Mesenchymal stem cell (in vitro differentiated cells and primary cell): ENCODE data around the gene CES1.

Experiments used
- DNase-seq: peaks from one replicate; pipeline ENCODE4 v3.0.0-alpha.2; 2013
- H2AFZ ChIP-seq: one replicate; pipeline ENCODE4 v1.6.1; 2013; ENCODE audit warnings: low read depth, mild to moderate bottlenecking, control low read depth, inconsistent platforms, low read length, moderate library complexity
- H2AK5ac ChIP-seq: 2 replicates; pipeline ENCODE4 v1.6.1; 2013; ENCODE audit warnings: low read length, moderate library complexity, mild to moderate bottlenecking, inconsistent platforms; ENCODE audit not compliant: severe bottlenecking
- H2BK120ac ChIP-seq: one replicate; pipeline ENCODE4 v1.6.1; 2013; ENCODE audit warnings: low read depth, mild to moderate bottlenecking, inconsistent platforms, low read length, moderate library complexity
- H2BK12ac ChIP-seq, 2 experiments: one replicate each; pipeline ENCODE4 v1.6.1; 2013; ENCODE audit warnings: inconsistent platforms in 2 of 2, low read length in 2 of 2, mild to moderate bottlenecking in 2 of 2, moderate library complexity in 2 of 2, control low read depth in 1 of 2
- H2BK15ac ChIP-seq: one replicate; pipeline ENCODE4 v1.6.1; 2013; ENCODE audit warnings: mild to moderate bottlenecking, low read depth, inconsistent platforms; ENCODE audit not compliant: poor library complexity, severe bottlenecking
- H2BK5ac ChIP-seq: 2 replicates; pipeline ENCODE4 v1.6.1; 2013; ENCODE audit warnings: low read depth, mild to moderate bottlenecking, low read length, control low read depth, inconsistent platforms; ENCODE audit not compliant: poor library complexity, severe bottlenecking
- H3K14ac ChIP-seq, 2 experiments: one replicate each; pipeline ENCODE4 v1.6.1; 2013; ENCODE audit warnings: inconsistent platforms in 2 of 2, low read length in 2 of 2, control low read depth in 1 of 2, mild to moderate bottlenecking in 1 of 2, moderate library complexity in 1 of 2
- H3K18ac ChIP-seq, 2 experiments: one replicate each; pipeline ENCODE4 v1.6.1; 2013; ENCODE audit warnings: inconsistent platforms in 2 of 2, low read length in 2 of 2, control low read depth in 1 of 2, low read depth in 1 of 2, mild to moderate bottlenecking in 1 of 2
- H3K23ac ChIP-seq, 2 experiments: one replicate each; pipeline ENCODE4 v1.6.1; 2013; ENCODE audit warnings: inconsistent platforms in 2 of 2, low read length in 2 of 2, mild to moderate bottlenecking in 2 of 2, moderate library complexity in 2 of 2, control low read depth in 1 of 2
- H3K27ac ChIP-seq: 2 replicates; pipeline ENCODE4 v1.5.1; 2013; ENCODE audit warnings: mild to moderate bottlenecking, moderate library complexity, low read length, control low read depth, inconsistent platforms; ENCODE audit not compliant: poor library complexity, severe bottlenecking
- H3K27me3 ChIP-seq, 2 experiments: 2 replicates each; pipeline versions ENCODE4 v1.6.1 to v1.7.0; 2013; ENCODE audit warnings: low read length in 2 of 2, mild to moderate bottlenecking in 2 of 2, moderate library complexity in 2 of 2, control low read depth in 1 of 2, inconsistent platforms in 1 of 2; ENCODE audit not compliant: control insufficient read depth in 1 of 2, insufficient read depth in 1 of 2
- H3K36me3 ChIP-seq, 2 experiments: 2 replicates each; pipeline versions ENCODE4 v1.6.1 to v1.7.0; 2013; ENCODE audit warnings: low read length in 2 of 2, control low read depth in 1 of 2, inconsistent platforms in 1 of 2, low read depth in 1 of 2, mild to moderate bottlenecking in 1 of 2; ENCODE audit not compliant: insufficient read depth in 2 of 2, control insufficient read depth in 1 of 2
- H3K4ac ChIP-seq, 2 experiments: one replicate each; pipeline ENCODE4 v1.6.1; 2013; ENCODE audit warnings: inconsistent platforms in 2 of 2, low read length in 2 of 2, mild to moderate bottlenecking in 2 of 2, moderate library complexity in 2 of 2, control low read depth in 1 of 2, low read depth in 1 of 2
- H3K4me1 ChIP-seq: 2 replicates; pipeline ENCODE4 v1.6.1; 2013; ENCODE audit warnings: low read depth, low read length, control low read depth; ENCODE audit not compliant: control insufficient read depth, insufficient read depth
- H3K4me2 ChIP-seq: 2 replicates; pipeline ENCODE4 v1.6.1; 2013; ENCODE audit warnings: low read length, mild to moderate bottlenecking, inconsistent platforms; ENCODE audit not compliant: poor library complexity, severe bottlenecking
- H3K4me3 ChIP-seq, 2 experiments: 2 replicates each; pipeline versions ENCODE4 v1.5.1 to v1.7.0; 2013; ENCODE audit warnings: low read length in 2 of 2, mild to moderate bottlenecking in 2 of 2, control low read depth in 1 of 2, low read depth in 1 of 2; ENCODE audit not compliant: insufficient read depth in 1 of 2
- H3K79me1 ChIP-seq: replicated peaks from 2 replicates; pipeline ENCODE4 v1.6.1; 2013; ENCODE audit warnings: mild to moderate bottlenecking, control low read depth, low read length, inconsistent platforms; ENCODE audit not compliant: poor library complexity, severe bottlenecking
- H3K9ac ChIP-seq: 2 replicates; pipeline ENCODE4 v1.7.0; 2013; ENCODE audit warnings: mild to moderate bottlenecking, low read length, moderate library complexity
- H3K9me3 ChIP-seq: 2 replicates; pipeline ENCODE4 v1.7.0; 2013; ENCODE audit warnings: mild to moderate bottlenecking, low read length; ENCODE audit not compliant: control insufficient read depth
- H4K8ac ChIP-seq: one replicate; pipeline ENCODE4 v1.6.1; 2013; ENCODE audit warnings: inconsistent platforms, mild to moderate bottlenecking, low read length, moderate library complexity
- H4K91ac ChIP-seq: one replicate; pipeline ENCODE4 v1.6.1; 2013; ENCODE audit warnings: mild to moderate bottlenecking, low read length, inconsistent platforms
- WGBS: methylation state at CpG from one replicate; pipeline ENCODE4 v1.1.7; 2013; ENCODE audit warnings: mixed read lengths; 5-methylcytosine and 5-hydroxymethylcytosine counted together

CES1 gene

GRCh38 chr16:55872130-55872529 is 39.2 kb upstream of the CES1 start:
- DNase-seq: no peak
- Histone ChIP-seq H3K23ac (no peak overlapping the region), H3K4me2 (no peak overlapping the region), H4K8ac (no peak overlapping the region), H3K4me1 (no peaks in the 10 kb centered on the region), H2BK12ac (no peak overlapping the region), H3K14ac (no peak overlapping the region), H3K9ac (no peak overlapping the region), H2BK120ac (no peak overlapping the region), H3K79me1 (no peaks in the 10 kb centered on the region), H2AFZ (no peak overlapping the region), H3K9me3 (no peaks in the 10 kb centered on the region), H4K91ac (no peak overlapping the region), H3K18ac (no peak overlapping the region), H3K27ac (no peak overlapping the region), H2BK15ac (no peak overlapping the region), H3K36me3 (no peaks in the 10 kb centered on the region), H2AK5ac (no peak overlapping the region), H2BK5ac (no peak overlapping the region), H3K27me3 (peaks cover 0 to 24% of the 10 kb centered on the region in 2 experiments), H3K4ac (no peak overlapping the region), H3K4me3 (no peak overlapping the region)
- 74% methylated on average over 7 of the region's 7 CpGs for WGBS

- Histone ChIP-seq H4K8ac (no peak overlapping the region), H2AFZ (no peak overlapping the region), H3K18ac (no peak overlapping the region), H2AK5ac (no peak overlapping the region), H3K27ac (no peak overlapping the region), H3K27me3 (peaks cover 0 to 27% of the 10 kb centered on the region in 2 experiments), H2BK15ac (no peak overlapping the region), H2BK12ac (no peak overlapping the region), H3K9me3 (no peaks in the 10 kb centered on the region), H3K14ac (no peak overlapping the region), H3K23ac (no peak overlapping the region), H2BK5ac (no peak overlapping the region), H3K4me1 (no peaks in the 10 kb centered on the region), H3K36me3 (no peaks in the 10 kb centered on the region), H3K4me3 (no peak overlapping the region), H3K4me2 (no peak overlapping the region), H3K4ac (no peak overlapping the region), H4K91ac (no peak overlapping the region), H3K79me1 (no peaks in the 10 kb centered on the region), H3K9ac (no peak overlapping the region), H2BK120ac (no peak overlapping the region)
- 86% methylated on average over 7 of the region's 10 CpGs for whole genome bisulfite sequencing
- DNase-seq: no peak
These were observed 38.6 kb upstream of the CES1 start for GRCh38 chr16:55871411-55872038.

GRCh38 chr16:55868980-55869379 is 36.1 kb upstream of the CES1 start:
- Histone ChIP-seq H3K14ac (no peak overlapping the region), H3K36me3 (no peaks in the 10 kb centered on the region), H3K27ac (no peak overlapping the region), H3K23ac (no peak overlapping the region), H2BK15ac (no peak overlapping the region), H3K4me2 (no peak overlapping the region), H2BK5ac (no peak overlapping the region), H3K79me1 (no peaks in the 10 kb centered on the region), H3K9me3 (no peaks in the 10 kb centered on the region), H3K27me3 (peaks cover 0 to 27% of the 10 kb centered on the region in 2 experiments), H2BK12ac (no peak overlapping the region), H4K8ac (no peak overlapping the region), H3K9ac (no peak overlapping the region), H3K4me1 (no peaks in the 10 kb centered on the region), H2AFZ (no peak overlapping the region), H2AK5ac (no peak overlapping the region), H2BK120ac (no peak overlapping the region), H4K91ac (no peak overlapping the region), H3K4me3 (no peak overlapping the region), H3K18ac (no peak overlapping the region), H3K4ac (no peak overlapping the region)
- DNase-seq: no peak
- WGBS: 72% methylated on average over 7 of the region's 7 CpGs

GRCh38 chr16:55868137-55868536 is 35.2 kb upstream of the CES1 start:
- Histone ChIP-seq H2BK120ac (no peak overlapping the region), H3K36me3 (no peaks in the 10 kb centered on the region), H3K4me1 (no peaks in the 10 kb centered on the region), H3K27me3 (peaks cover 0 to 29% of the 10 kb centered on the region in 2 experiments), H3K18ac (no peak overlapping the region), H3K4ac (no peak overlapping the region), H4K91ac (no peak overlapping the region), H3K4me3 (no peak overlapping the region), H4K8ac (no peak overlapping the region), H2BK5ac (no peak overlapping the region), H2AFZ (no peak overlapping the region), H3K79me1 (no peaks in the 10 kb centered on the region), H3K4me2 (no peak overlapping the region), H3K9me3 (no peaks in the 10 kb centered on the region), H3K23ac (no peak overlapping the region), H3K27ac (no peak overlapping the region), H2BK15ac (no peak overlapping the region), H2AK5ac (no peak overlapping the region), H2BK12ac (no peak overlapping the region), H3K9ac (no peak overlapping the region), H3K14ac (no peak overlapping the region)
- WGBS: 59% methylated on average over 2 of the region's 2 CpGs
- DNase-seq: no peak
